ENCODE data around the gene ACTN3.
"Not testable (repeated sequence)": the region's sequence is repeated elsewhere in the genome, so short reads cannot be mapped to it uniquely, and the experiment has no call there.

Gene ACTN3

DNA sequence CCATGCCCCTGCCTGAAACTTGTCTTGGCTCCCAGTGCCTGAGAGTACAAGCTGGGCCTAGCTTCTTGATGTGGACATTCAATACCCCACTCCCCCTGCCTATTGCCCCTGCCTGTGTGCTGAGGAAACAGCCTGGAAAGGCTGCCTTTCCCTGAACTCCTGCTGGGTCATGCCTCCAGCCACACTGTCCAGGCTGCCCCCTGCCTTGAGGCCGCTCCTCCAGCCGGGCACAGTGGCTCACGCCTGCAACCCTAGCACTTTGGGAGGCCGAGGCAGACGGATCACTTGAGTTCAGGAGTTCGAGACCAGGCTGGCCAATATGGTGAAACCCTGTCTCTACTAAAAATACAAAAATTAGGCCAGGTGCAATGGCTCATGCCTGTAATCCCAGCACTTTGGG is 56.4 kb downstream of the ACTN3 start:
- DNase-seq = no peak

DNA sequence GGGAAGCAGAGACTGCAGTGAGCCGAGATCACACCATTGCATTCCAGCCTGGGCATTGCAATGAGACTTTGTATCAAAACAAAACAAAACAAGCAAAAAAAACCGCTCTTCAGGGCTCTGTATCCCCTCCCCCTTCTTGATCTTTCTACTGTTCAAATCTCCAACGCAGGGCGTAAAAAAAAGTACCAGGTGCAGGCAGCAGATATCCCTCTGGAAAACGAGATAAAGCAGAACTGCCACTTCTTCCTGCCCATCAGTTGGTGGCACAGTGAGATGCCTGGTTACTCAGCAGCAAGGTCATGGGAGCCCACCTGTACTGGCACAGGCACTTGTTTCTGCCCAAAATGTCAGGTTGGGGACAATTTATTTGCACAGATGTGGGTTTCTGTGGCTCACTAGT is 57.5 kb downstream of the ACTN3 start:
- DNase-seq = no peak

DNA sequence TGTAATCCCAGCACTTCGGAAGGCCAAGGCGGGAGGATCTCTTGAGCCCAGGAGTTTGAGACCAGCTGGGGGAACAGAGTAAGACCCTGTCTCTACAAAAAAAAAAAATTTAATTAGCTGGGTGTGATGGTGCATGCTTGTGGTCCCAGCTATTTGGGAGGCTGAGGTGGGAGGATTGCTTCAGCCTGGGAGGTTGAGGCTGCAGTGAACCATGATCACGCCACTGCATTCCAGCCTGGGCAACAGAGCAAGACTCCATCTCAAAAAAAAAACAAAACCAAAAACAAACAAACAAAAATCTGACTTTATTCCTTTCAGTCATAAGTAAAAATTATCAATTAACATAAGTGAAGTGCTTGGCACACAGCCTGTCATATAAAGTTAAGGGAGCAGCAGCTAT is 59.9 kb downstream of the ACTN3 start:
- not testable (repeated sequence) for DNase-seq

DNA sequence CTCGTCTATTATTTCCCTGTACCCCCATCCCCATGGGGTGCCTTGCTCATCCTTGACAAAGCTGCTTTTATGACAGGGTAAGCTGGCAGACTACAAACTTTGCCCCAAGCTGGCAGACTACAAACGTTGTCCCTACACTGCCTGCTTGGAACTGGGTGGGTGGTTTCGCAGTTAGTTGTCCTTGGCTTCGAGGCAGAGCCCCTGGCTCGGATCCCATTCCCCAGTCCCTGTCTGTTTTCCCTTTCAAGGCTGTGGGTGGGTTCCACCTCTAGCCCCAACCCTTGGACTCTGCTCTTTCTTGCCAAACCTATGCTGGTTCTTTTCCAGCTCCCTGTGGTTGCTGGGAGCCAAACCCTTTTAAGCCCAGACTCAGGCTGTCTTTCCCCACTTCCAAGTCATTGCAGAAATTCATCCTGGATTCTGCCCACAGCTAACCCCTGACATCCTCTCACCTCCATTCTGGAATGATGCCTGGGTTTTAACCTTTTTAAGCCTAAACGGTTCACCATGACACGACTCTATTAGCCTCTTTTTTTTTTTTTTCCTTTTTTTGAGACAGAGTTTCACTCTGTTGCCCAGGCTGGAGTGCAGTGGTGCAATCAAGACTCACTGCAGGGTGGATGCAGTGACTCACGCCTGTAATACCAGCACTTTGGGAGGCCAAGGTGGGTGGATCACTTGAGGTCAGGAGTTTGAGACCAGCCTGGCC is 60.6 kb downstream of the ACTN3 start:
- DNase-seq = peak; percentile 88

DNA sequence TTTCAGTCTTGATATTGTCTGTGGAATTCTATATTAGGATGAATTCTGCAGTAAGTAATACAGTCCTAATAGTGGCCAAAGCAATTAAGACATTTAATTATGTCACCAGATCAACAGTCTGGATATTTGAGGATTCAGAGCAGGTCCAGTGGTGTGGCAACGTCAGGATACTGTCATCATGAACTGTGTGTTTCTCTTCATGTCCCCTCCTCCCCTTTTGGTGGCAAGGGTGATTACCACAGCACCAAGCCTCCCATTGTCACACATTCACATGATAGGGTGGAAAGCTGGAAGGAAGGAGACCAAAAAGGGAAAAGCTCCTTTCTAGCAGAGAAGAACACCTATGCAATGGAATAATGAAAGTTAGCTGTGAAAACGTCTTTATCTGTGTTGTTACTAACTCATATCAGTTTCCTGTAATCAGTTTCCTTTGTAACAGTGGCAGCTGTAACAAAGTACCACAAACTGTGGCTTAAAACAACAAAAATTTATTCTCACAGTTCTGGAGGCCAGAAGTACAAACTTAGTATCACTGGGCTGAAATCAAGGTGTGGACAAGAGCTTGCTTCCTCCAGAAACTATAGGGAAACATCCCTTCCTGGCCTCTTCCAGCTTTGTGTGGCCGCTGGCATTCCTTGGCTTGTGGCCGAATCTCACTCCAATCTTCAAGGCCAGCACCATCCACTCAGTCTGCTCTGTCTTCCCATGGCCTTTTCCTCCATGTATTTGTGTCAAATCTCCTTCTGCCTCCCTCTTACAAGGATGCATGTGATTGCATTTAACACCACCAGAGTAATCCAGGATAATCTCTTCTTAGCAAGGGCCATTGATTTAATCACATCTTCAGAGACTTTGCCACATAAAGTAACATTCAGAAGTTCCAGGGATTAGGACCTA is 63.3 kb downstream of the ACTN3 start:
- DNase-seq = no peak

DNA sequence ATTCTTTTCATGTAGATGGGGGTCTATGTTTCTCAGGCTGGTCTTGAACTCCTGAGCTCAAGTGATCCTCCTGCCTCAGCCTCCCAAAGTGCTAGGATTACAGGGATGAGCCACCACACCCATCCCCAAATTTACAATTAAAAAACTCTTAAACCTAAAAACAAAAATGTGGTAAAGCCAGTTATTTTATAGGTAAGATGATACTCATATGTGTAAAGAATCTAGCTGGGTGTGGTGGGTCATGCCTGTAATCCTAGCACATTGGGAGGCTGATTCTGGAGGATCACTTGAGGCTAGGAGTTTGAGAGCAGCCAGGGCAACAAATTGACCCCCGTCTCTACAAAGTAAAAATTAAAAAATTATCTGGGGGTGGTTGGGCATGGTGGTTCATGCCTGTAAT is 65.8 kb downstream of the ACTN3 start:
- DNase-seq = no peak

Data from femur (tissue), 1 donor.